ENCODE results near the gene RASA2. TPM values are rescaled to one million over a fixed set of nuclear protein-coding genes. Genes with fewer than 3 reads are reported as not detected.

Gene RASA2
- total and polyA plus RNA-seq, 10 of the 15 experiments (the other 5 are each of a cell fraction or from before 2014, with no cell fraction given), result 1.9 to 9.4 (median 7.2) TPM

DNA sequence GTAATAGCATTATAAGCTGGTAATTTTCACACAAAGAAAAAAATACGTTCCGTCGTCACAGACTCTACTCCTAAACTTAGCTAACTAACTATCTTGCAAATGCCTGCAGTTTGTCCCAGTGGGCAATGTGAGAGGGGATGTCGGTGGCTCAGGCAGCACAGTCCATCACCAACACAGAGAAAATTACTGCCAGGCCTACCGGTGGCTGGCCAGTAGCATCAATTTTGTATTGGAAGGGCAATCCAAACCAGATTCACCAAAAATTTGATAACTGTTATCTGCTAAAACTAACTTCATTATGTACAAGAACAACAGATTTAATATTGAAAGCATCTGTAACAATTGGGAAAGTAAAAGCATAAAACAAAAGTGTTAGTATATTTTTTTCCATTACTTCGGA, 37.4 kb upstream of the RASA2 start (continued):
- TF ChIP-seq, protein P1, sequence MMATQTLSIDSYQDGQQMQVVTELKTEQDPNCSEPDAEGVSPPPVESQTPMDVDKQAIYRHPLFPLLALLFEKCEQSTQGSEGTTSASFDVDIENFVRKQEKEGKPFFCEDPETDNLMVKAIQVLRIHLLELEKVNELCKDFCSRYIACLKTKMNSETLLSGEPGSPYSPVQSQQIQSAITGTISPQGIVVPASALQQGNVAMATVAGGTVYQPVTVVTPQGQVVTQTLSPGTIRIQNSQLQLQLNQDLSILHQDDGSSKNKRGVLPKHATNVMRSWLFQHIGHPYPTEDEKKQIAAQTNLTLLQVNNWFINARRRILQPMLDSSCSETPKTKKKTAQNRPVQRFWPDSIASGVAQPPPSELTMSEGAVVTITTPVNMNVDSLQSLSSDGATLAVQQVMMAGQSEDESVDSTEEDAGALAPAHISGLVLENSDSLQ (IDR thresholded peaks at IDR 0.05), result no peak
- no peak for TF ChIP-seq CREB1 (IDR thresholded peaks at IDR 0.05; ENCODE audit: low read depth)
- no peak for TF ChIP-seq YBX1 (IDR thresholded peaks at IDR 0.05)
- TF ChIP-seq, protein P2, sequence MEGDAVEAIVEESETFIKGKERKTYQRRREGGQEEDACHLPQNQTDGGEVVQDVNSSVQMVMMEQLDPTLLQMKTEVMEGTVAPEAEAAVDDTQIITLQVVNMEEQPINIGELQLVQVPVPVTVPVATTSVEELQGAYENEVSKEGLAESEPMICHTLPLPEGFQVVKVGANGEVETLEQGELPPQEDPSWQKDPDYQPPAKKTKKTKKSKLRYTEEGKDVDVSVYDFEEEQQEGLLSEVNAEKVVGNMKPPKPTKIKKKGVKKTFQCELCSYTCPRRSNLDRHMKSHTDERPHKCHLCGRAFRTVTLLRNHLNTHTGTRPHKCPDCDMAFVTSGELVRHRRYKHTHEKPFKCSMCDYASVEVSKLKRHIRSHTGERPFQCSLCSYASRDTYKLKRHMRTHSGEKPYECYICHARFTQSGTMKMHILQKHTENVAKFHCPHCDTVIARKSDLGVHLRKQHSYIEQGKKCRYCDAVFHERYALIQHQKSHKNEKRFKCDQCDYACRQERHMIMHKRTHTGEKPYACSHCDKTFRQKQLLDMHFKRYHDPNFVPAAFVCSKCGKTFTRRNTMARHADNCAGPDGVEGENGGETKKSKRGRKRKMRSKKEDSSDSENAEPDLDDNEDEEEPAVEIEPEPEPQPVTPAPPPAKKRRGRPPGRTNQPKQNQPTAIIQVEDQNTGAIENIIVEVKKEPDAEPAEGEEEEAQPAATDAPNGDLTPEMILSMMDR (IDR thresholded peaks at IDR 0.05 in 2 of 3, conservative IDR thresholded peaks at IDR 0.05 in 1 of 3; ENCODE audit: control insufficient read depth in 2 of 3, extremely low read depth in 1 of 3, insufficient read depth in 1 of 3, low read depth in 3 of 3, low read length in 3 of 3), result no peak

DNA sequence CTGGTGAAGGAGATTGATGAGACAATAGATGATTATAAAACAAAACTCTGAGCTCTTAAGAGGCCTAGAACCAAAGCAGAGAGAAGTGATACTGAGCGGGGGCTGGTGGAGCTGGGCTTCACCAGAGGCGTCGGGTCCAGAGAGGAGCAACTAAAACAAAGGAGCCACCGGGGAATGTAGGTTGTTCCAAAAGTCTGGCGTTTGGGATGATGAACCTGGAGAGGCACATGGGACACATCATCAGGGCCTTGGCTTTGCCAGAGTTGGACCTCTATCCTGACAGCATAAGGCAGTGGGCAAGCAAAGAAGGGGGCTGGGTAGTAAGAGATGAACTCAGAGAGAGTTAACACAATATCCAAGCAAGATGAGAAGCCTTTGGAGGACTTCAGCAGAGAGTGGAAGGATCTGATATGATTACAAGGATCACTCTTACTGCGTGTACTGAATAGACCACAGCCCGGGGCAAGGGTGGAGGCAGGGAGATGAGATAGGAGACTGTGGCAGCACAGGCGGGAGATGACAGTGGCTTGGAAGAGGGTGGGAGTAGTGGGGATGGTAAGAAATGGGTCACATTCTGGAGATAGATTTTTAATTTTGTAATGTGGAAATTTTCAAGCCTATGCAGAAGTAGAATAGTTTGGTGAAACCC, 36.0 kb upstream of the RASA2 start:
- WGBS (ENCODE audit: insufficient coverage, insufficient replicate concordance, low lambda C conversion rate, missing lambda C conversion rate), result 59% methylated on average over 8 of the region's 8 CpGs
- CTCF ChIA-PET, result interaction anchor here (0.8 to 5.1 kb wide), 14 partner anchors 8 to 450 kb away, joined by 3 to 71 read pairs (median 7); no protein-coding TSS in a partner anchor
- no peak overlapping the region for H2AFZ ChIP-seq (ENCODE audit: control insufficient read depth, low read depth, low read length)
- H3K27ac ChIP-seq (ENCODE audit: control insufficient read depth, insufficient read depth), result no peak overlapping the region
- DNase-seq (ENCODE audit: low read depth, low spot score) (no peak), FAIRE-seq (no peak), ATAC-seq (peak; percentile 9)
- in situ Hi-C loops (cut with MboI) (loop anchor here (5.0 kb wide), 1 partner anchor 144 kb away; no protein-coding TSS in a partner anchor), intact Hi-C loops (cut with micrococcal nuclease; ENCODE audit: unreplicated experiment) (loop anchor here (5.0 kb wide), 1 partner anchor 219 kb away; the partner anchor contains the start of gene PXYLP1)
- RAD21 ChIA-PET (ENCODE audit: unreplicated experiment), result interaction anchor here (0.6 to 4.0 kb wide), 14 partner anchors 9 to 147 kb away, joined by 3 to 33 read pairs (median 4); no protein-coding TSS in a partner anchor
- H4K20me1 ChIP-seq (ENCODE audit: control insufficient read depth, insufficient read depth), result no peaks in the 10 kb centered on the region
- TF ChIP-seq NFYB (IDR thresholded peaks at IDR 0.05; ENCODE audit: insufficient read depth, low read depth, low read length) (no peak), CHD1 (IDR thresholded peaks at IDR 0.05; ENCODE audit: low read depth, low read length) (no peak), POLR2AphosphoS2 (IDR thresholded peaks at IDR 0.05; ENCODE audit: low read depth, low read length) (peak; percentile 81), CBX3 (IDR thresholded peaks at IDR 0.05; ENCODE audit: borderline replicate concordance, low read depth) (no peak), RCOR1 (conservative IDR thresholded peaks at IDR 0.05; ENCODE audit: low read depth, low read length) (no peak)
- TF ChIP-seq, protein P3, sequence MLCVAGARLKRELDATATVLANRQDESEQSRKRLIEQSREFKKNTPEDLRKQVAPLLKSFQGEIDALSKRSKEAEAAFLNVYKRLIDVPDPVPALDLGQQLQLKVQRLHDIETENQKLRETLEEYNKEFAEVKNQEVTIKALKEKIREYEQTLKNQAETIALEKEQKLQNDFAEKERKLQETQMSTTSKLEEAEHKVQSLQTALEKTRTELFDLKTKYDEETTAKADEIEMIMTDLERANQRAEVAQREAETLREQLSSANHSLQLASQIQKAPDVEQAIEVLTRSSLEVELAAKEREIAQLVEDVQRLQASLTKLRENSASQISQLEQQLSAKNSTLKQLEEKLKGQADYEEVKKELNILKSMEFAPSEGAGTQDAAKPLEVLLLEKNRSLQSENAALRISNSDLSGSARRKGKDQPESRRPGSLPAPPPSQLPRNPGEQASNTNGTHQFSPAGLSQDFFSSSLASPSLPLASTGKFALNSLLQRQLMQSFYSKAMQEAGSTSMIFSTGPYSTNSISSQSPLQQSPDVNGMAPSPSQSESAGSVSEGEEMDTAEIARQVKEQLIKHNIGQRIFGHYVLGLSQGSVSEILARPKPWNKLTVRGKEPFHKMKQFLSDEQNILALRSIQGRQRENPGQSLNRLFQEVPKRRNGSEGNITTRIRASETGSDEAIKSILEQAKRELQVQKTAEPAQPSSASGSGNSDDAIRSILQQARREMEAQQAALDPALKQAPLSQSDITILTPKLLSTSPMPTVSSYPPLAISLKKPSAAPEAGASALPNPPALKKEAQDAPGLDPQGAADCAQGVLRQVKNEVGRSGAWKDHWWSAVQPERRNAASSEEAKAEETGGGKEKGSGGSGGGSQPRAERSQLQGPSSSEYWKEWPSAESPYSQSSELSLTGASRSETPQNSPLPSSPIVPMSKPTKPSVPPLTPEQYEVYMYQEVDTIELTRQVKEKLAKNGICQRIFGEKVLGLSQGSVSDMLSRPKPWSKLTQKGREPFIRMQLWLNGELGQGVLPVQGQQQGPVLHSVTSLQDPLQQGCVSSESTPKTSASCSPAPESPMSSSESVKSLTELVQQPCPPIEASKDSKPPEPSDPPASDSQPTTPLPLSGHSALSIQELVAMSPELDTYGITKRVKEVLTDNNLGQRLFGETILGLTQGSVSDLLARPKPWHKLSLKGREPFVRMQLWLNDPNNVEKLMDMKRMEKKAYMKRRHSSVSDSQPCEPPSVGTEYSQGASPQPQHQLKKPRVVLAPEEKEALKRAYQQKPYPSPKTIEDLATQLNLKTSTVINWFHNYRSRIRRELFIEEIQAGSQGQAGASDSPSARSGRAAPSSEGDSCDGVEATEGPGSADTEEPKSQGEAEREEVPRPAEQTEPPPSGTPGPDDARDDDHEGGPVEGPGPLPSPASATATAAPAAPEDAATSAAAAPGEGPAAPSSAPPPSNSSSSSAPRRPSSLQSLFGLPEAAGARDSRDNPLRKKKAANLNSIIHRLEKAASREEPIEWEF (IDR thresholded peaks at IDR 0.05; ENCODE audit: insufficient replicate concordance, low read depth, low read length), result no peak
- no TSS peak for BruUV-seq (replicated peaks)
- SMC1A ChIA-PET (ENCODE audit: uncharacterized antibody, unreplicated experiment), result interaction anchor here (0.8 to 12.0 kb wide), 10 partner anchors 10 to 142 kb away, joined by 3 to 209 read pairs (median 6); partner anchors contain the start of gene ZBTB38
- no peak overlapping the region for H3K9ac ChIP-seq (ENCODE audit: control insufficient read depth, insufficient read depth, low read length)
- no peak overlapping the region for H3K4me2 ChIP-seq (ENCODE audit: control insufficient read depth, insufficient read depth)
- H3K4me1 ChIP-seq (ENCODE audit: control insufficient read depth, insufficient read depth, low read length), result no peaks in the 10 kb centered on the region; the same call in 1 of the 2 replicates
- H3K27me3 ChIP-seq (replicated peaks in 1 of 2; ENCODE audit: control insufficient read depth in 2 of 2, insufficient read depth in 2 of 2, low read length in 1 of 2), result no peaks in the 10 kb centered on the region
- POLR2A ChIA-PET, result interaction anchor here (0.8 kb wide), 1 partner anchor 9 kb away, joined by 3 read pairs; no protein-coding TSS in a partner anchor
- H3K4me3 ChIP-seq, result no peak overlapping the region
- no peaks in the 10 kb centered on the region for H3K9me3 ChIP-seq (replicated peaks; ENCODE audit: control insufficient read depth, insufficient read depth, low read length)
- no peaks in the 10 kb centered on the region for H3K79me2 ChIP-seq (ENCODE audit: control insufficient read depth, insufficient read depth, low read length)
- H3K36me3 ChIP-seq (ENCODE audit: control insufficient read depth in 2 of 2, insufficient read depth in 2 of 2, low read length in 1 of 2), result peaks cover 0 to 8% of the 10 kb centered on the region in 2 experiments; a peak in 3 of 4 replicates

Measured in GM12878 (cell line).